Gastroesophageal sphincter (tissue), 4 donors: ENCODE results near the gene FGGY. TPM values are rescaled to one million over a fixed set of nuclear protein-coding genes. Genes with fewer than 3 reads are reported as not detected.
A peak's percentile ranks its signal among the peaks of the same experiment; 100 is the strongest.

Source experiments
- ATAC-seq: fragments of 150-250 bp; one replicate; pipeline ENCODE4 v1.9.1; 2016; ENCODE audit warnings: mild to moderate bottlenecking, moderate library complexity
- H3K27ac ChIP-seq, 4 donors: fragments of 200-600 bp; sonication (generic) in 3 of 4; 1 replicate in 3 of 4; 2 replicates in 1 of 4; pipeline ENCODE4 v1.5.1; 2016 to 2019
- H3K27me3 ChIP-seq: fragments of 200-600 bp; sonication (generic); one replicate; pipeline ENCODE4 v1.5.1; 2019
- H3K36me3 ChIP-seq, 2 donors: fragments of 200-600 bp; sonication (generic); one replicate each; pipeline ENCODE4 v1.5.1; 2019; ENCODE audit warnings: control low read depth in 1 of 2
- H3K4me1 ChIP-seq, 3 donors: fragments of 200-600 bp; sonication (generic); 1 replicate in 2 of 3; 2 replicates in 1 of 3; pipeline ENCODE4 v1.5.1; 2016 to 2019; ENCODE audit warnings: control low read depth in 2 of 3
- H3K4me3 ChIP-seq, 2 donors: fragments of 200-600 bp; sonication (generic); one replicate each; pipeline ENCODE4 v1.5.1; 2019; ENCODE audit warnings: mild to moderate bottlenecking in 1 of 2, moderate library complexity in 1 of 2
- H3K9me3 ChIP-seq, 3 donors: fragments of 200-600 bp; sonication (generic); one replicate each; pipeline ENCODE4 v1.5.1; 2017 to 2019; ENCODE audit warnings: control low read depth in 2 of 3
- CTCF ChIP-seq, 4 experiments: fragments of 200-600 bp in 2 of 4; fragments of 450-650 bp in 2 of 4; sonication (generic) in 1 of 4; IDR thresholded peaks; one replicate each; pipeline ENCODE4 v1.5.1; 2017 to 2019; ENCODE audit warnings: antibody characterized with exemption in 4 of 4, mild to moderate bottlenecking in 2 of 4, moderate library complexity in 2 of 4
- EP300 ChIP-seq: sonication (generic); formaldehyde crosslinking; IDR thresholded peaks from one replicate; pipeline ENCODE4 v1.6.1; 2017; ENCODE audit warnings: antibody characterized with exemption, mild to moderate bottlenecking
- POLR2A ChIP-seq, 2 donors: fragments of 450-650 bp; IDR thresholded peaks; one replicate each; pipeline ENCODE4 v1.6.1; 2017; ENCODE audit warnings: antibody characterized with exemption in 2 of 2, mild to moderate bottlenecking in 2 of 2, moderate library complexity in 1 of 2
- POLR2AphosphoS5 ChIP-seq: sonication (generic); formaldehyde crosslinking; IDR thresholded peaks from one replicate; pipeline ENCODE4 v1.6.1; 2017; ENCODE audit warnings: antibody characterized with exemption
- WGBS, 2 donors: methylation state at CpG; one replicate each; pipeline ENCODE4 v1.1.5; 2018; ENCODE audit warnings: low coverage in 1 of 2; 5-methylcytosine and 5-hydroxymethylcytosine counted together
- total RNA-seq, 4 donors: library from RNA; depleted of rRNA; stranded (reverse); fragments of >200 nt; gene quantifications; one replicate each; pipeline ENCODE4 v1.1.0, GENCODE V29; 2016

FGGY gene
- total RNA-seq, 4 donors from 2014 or later, result 19.0 to 29.6 (median 25.2) TPM

- H3K9me3 ChIP-seq, result no peaks in the 10 kb centered on the region
Observed at GRCh38 chr1:59545830-59546229, 248.9 kb downstream of the FGGY start.

GRCh38 chr1:59549066-59549837 lies 252.4 kb downstream of the FGGY start:
- Histone ChIP-seq H3K36me3 (peaks cover 0 to 2% of the 10 kb centered on the region in 2 donors), H3K27me3 (no peaks in the 10 kb centered on the region), H3K4me1 (peaks cover 10 to 28% (median 17%) of the 10 kb centered on the region in 3 donors), H3K9me3 (no peaks in the 10 kb centered on the region), H3K4me3 (no peak overlapping the region), H3K27ac (peak overlapping the region in 2 of 4 donors; percentile 18 to 54)
- TF ChIP-seq POLR2AphosphoS5 (no peak), EP300 (no peak), CTCF (IDR thresholded peaks at IDR 0.05) (no peak), POLR2A (IDR thresholded peaks at IDR 0.05) (no peak)
- ATAC-seq, result no peak
- WGBS, 2 donors, result 51 to 53% methylated on average over 5 of the region's 5 CpGs

More at GRCh38 chr1:59545830-59546229, 248.9 kb downstream of the FGGY start:
- ATAC-seq, result no peak
- H3K27ac ChIP-seq, result no peak overlapping the region
- H3K36me3 ChIP-seq, result no peaks in the 10 kb centered on the region
- H3K4me3 ChIP-seq, result no peak overlapping the region
- no peaks in the 10 kb centered on the region for H3K27me3 ChIP-seq
- TF ChIP-seq CTCF (IDR thresholded peaks at IDR 0.05), result no peak
- TF ChIP-seq POLR2AphosphoS5, result no peak
- no peak for TF ChIP-seq EP300
- no peak for TF ChIP-seq POLR2A (IDR thresholded peaks at IDR 0.05)
- H3K4me1 ChIP-seq, result peaks cover 10 to 19% (median 17%) of the 10 kb centered on the region in 3 donors
- whole genome bisulfite sequencing, 2 donors, result 60 to 91% methylated on average over 2 of the region's 2 CpGs

GRCh38 chr1:59549903-59550302 lies 253.0 kb downstream of the FGGY start:
- peak overlapping the region; percentile 18 to 58 (median 50) for H3K27ac ChIP-seq
- H3K9me3 ChIP-seq, result no peaks in the 10 kb centered on the region
- H3K4me1 ChIP-seq, result peaks cover 10 to 28% (median 17%) of the 10 kb centered on the region in 3 donors
- H3K4me3 ChIP-seq, result no peak overlapping the region
- TF ChIP-seq POLR2AphosphoS5, result peak; percentile 72
- no peak for TF ChIP-seq POLR2A (IDR thresholded peaks at IDR 0.05)
- 46 to 80% methylated on average over 1 to 3 of the region's 3 CpGs for WGBS, 2 donors
- peaks cover 0 to 3% of the 10 kb centered on the region in 2 donors for H3K36me3 ChIP-seq
- peak; percentile 80 for ATAC-seq
- no peaks in the 10 kb centered on the region for H3K27me3 ChIP-seq

GRCh38 chr1:59552007-59552406 lies 255.1 kb downstream of the FGGY start:
- peaks cover 10 to 28% (median 17%) of the 10 kb centered on the region in 3 donors for H3K4me1 ChIP-seq
- no peaks in the 10 kb centered on the region for H3K27me3 ChIP-seq
- TF ChIP-seq POLR2A (IDR thresholded peaks at IDR 0.05) (no peak), CTCF (IDR thresholded peaks at IDR 0.05) (no peak), POLR2AphosphoS5 (no peak), EP300 (no peak)
- WGBS, 2 donors, result 67 to 92% methylated on average over 1 to 3 of the region's 3 CpGs
- no peak for ATAC-seq
- no peak overlapping the region for H3K4me3 ChIP-seq
- H3K36me3 ChIP-seq, result peaks cover 0 to 3% of the 10 kb centered on the region in 2 donors
- no peak overlapping the region for H3K27ac ChIP-seq
- no peaks in the 10 kb centered on the region for H3K9me3 ChIP-seq

- WGBS, 2 donors, result 69 to 74% methylated on average over 3 to 4 of the region's 4 CpGs
- peaks cover 0 to under 1% (median 0%) of the 10 kb centered on the region in 3 donors for H3K9me3 ChIP-seq
- H3K36me3 ChIP-seq, result peaks cover 0 to 3% of the 10 kb centered on the region in 2 donors
- H3K27me3 ChIP-seq, result no peaks in the 10 kb centered on the region
- TF ChIP-seq POLR2AphosphoS5 (no peak), EP300 (no peak), CTCF (IDR thresholded peaks at IDR 0.05) (no peak), POLR2A (IDR thresholded peaks at IDR 0.05) (no peak)
- H3K4me1 ChIP-seq, result peaks cover 10 to 28% (median 17%) of the 10 kb centered on the region in 3 donors
- no peak overlapping the region for H3K4me3 ChIP-seq
- no peak for ATAC-seq
- H3K27ac ChIP-seq, result no peak overlapping the region
Observed at GRCh38 chr1:59553371-59553770, 256.5 kb downstream of the FGGY start.
